BE2C (cell line): ENCODE measurements around the gene ZNF423.

Source experiments
- DNase-seq: peaks from one replicate; pipeline ENCODE4 v3.0.0-alpha.2; 2020
- H3K27me3 ChIP-seq: fragments of 250-450 bp; sonication (Bioruptor Pico); 2 replicates; pipeline ENCODE4 v1.5.1; 2020; ENCODE audit warnings: mild to moderate bottlenecking
- H3K36me3 ChIP-seq: fragments of 250-450 bp; sonication (Bioruptor Pico); 2 replicates; pipeline ENCODE4 v1.5.1; 2020; ENCODE audit warnings: mild to moderate bottlenecking
- H3K4me1 ChIP-seq: fragments of 250-450 bp; sonication (Bioruptor Pico); 2 replicates; pipeline ENCODE4 v1.5.1; 2020
- H3K4me3 ChIP-seq: 2 replicates; pipeline ENCODE4 v1.5.1; 2011; ENCODE audit warnings: low read depth, low read length
- H3K9me3 ChIP-seq: fragments of 250-450 bp; sonication (Bioruptor Pico); 2 replicates; pipeline ENCODE4 v1.5.1; 2020
- TF ChIP-seq, protein P1 (sequence below): IDR thresholded peaks from 2 replicates; pipeline ENCODE4 v1.5.1; 2012; ENCODE audit warnings: mild to moderate bottlenecking, low read depth, low read length

The ZNF423 gene

DNA sequence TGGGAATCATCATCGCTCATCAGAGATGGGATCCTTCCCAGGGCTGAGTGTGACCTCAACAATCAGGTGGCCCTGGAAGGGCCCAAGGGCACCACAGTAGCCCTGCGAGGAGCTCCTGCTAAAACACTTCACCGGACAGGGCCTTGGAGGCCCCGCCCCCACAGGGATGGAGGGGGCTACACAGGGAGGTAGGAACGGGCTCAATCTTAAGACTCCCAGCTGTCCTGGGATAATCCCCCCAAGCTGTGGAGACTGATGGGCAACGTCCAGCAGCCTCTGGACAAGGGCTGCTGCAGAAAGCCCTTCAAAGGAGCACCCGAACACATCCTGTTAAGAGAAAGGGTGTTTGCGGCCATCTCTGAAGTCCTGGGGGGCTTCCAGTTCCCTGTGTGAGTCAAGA, 60.4 kb downstream of the ZNF423 start:
- DNase-seq = no peak
- H3K9me3 ChIP-seq = no peaks in the 10 kb centered on the region
- TF ChIP-seq, protein P1, sequence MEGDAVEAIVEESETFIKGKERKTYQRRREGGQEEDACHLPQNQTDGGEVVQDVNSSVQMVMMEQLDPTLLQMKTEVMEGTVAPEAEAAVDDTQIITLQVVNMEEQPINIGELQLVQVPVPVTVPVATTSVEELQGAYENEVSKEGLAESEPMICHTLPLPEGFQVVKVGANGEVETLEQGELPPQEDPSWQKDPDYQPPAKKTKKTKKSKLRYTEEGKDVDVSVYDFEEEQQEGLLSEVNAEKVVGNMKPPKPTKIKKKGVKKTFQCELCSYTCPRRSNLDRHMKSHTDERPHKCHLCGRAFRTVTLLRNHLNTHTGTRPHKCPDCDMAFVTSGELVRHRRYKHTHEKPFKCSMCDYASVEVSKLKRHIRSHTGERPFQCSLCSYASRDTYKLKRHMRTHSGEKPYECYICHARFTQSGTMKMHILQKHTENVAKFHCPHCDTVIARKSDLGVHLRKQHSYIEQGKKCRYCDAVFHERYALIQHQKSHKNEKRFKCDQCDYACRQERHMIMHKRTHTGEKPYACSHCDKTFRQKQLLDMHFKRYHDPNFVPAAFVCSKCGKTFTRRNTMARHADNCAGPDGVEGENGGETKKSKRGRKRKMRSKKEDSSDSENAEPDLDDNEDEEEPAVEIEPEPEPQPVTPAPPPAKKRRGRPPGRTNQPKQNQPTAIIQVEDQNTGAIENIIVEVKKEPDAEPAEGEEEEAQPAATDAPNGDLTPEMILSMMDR = no peak
- H3K4me3 ChIP-seq = no peak overlapping the region
- no peaks in the 10 kb centered on the region for H3K27me3 ChIP-seq
- H3K36me3 ChIP-seq = no peaks in the 10 kb centered on the region
- no peaks in the 10 kb centered on the region for H3K4me1 ChIP-seq

- TF ChIP-seq, protein P1 = no peak
- no peak for DNase-seq
- H3K36me3 ChIP-seq = no peaks in the 10 kb centered on the region
- no peaks in the 10 kb centered on the region for H3K4me1 ChIP-seq
- no peaks in the 10 kb centered on the region for H3K27me3 ChIP-seq
- H3K9me3 ChIP-seq = no peaks in the 10 kb centered on the region
- H3K4me3 ChIP-seq = no peak overlapping the region
Observed at GRCh38 chr16:49793244-49793643, 62.7 kb downstream of the ZNF423 start.

GRCh38 chr16:49789616-49790015, 66.3 kb downstream of the ZNF423 start:
- DNase-seq = no peak
- no peaks in the 10 kb centered on the region for H3K4me1 ChIP-seq
- H3K9me3 ChIP-seq = no peaks in the 10 kb centered on the region
- no peaks in the 10 kb centered on the region for H3K27me3 ChIP-seq
- no peak overlapping the region for H3K4me3 ChIP-seq
- TF ChIP-seq, protein P1 = no peak
- no peaks in the 10 kb centered on the region for H3K36me3 ChIP-seq

DNA sequence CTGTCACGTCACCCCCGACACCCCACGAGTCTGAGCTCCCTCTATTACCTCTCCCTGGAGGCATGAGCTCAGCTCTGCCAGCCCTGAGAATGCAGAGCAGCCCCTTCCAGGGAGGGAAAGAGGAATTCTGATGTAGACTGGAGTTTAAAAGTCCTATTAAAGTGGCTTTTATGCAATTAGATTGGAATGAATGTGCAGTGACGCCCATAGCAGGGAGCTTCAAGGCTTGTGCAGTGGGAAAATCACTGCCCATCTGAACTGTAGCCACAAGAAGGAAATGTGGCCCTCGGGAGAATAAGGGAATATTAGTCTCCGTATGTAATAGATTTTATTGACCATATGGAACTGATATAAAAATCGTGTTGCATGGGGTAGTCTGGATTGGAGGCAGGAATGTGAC, 66.9 kb downstream of the ZNF423 start:
- Histone ChIP-seq H3K4me1 (no peaks in the 10 kb centered on the region), H3K36me3 (peaks cover 4% of the 10 kb centered on the region; the same call in 1 of the 2 replicates), H3K27me3 (no peaks in the 10 kb centered on the region), H3K9me3 (no peaks in the 10 kb centered on the region), H3K4me3 (no peak overlapping the region)
- no peak for DNase-seq
- TF ChIP-seq, protein P1 = no peak

- H3K9me3 ChIP-seq = no peaks in the 10 kb centered on the region
- peaks cover 4% of the 10 kb centered on the region; the same call in 1 of the 2 replicates for H3K36me3 ChIP-seq
- TF ChIP-seq, protein P1 = no peak
- H3K4me1 ChIP-seq = no peaks in the 10 kb centered on the region
- no peak for DNase-seq
- H3K4me3 ChIP-seq = no peak overlapping the region
- no peaks in the 10 kb centered on the region for H3K27me3 ChIP-seq
Observed at GRCh38 chr16:49788572-49788971, 67.3 kb downstream of the ZNF423 start.

DNA sequence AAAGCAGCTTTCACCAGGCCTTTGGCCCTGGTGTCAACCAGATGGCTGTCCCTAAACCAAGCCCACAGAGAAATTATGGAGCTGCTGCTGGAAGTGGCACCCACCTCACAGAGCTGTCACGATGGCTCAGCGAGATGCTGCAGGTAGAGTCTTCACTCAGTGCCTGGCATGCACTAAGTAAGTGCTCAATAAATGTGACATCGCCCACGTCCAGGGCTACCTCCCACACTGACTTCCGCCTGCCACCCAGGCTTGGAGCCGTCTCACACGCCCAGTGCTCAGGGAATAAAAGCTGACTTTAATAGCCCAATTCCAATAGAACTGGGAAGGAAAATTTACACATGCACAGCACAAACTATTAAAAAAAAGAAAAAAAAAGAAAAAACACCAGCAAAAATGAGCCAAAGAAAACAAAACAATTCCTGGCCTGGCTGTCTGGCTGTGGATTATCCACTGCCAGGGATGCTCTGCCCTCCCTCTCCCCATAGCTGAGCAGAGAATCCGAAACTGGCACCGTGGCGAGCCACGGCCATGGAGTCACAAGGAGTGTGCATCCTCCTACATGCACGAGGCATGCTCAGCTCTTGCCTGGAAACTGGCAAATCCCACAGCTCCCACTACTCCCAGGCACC, 68.9 kb downstream of the ZNF423 start:
- TF ChIP-seq, protein P1 = no peak
- H3K9me3 ChIP-seq = no peaks in the 10 kb centered on the region
- no peak for DNase-seq
- no peak overlapping the region for H3K4me3 ChIP-seq
- H3K4me1 ChIP-seq = no peaks in the 10 kb centered on the region
- no peaks in the 10 kb centered on the region for H3K27me3 ChIP-seq
- peaks cover 4% of the 10 kb centered on the region; the same call in 1 of the 2 replicates for H3K36me3 ChIP-seq
